GM19467 (cell line): ENCODE measurements around the gene CEACAM3.
"Not testable (repeated sequence)": the region's sequence is repeated elsewhere in the genome, so short reads cannot be mapped to it uniquely, and the experiment has no call there.

ENCODE experiments used
- ATAC-seq: cut with Tn5 transposase; IDR thresholded peaks from one replicate; pipeline ENCODE4 v1.9.1; 2021; ENCODE audit warnings: mild to moderate bottlenecking, moderate library complexity; ENCODE audit not compliant: unreplicated experiment

CEACAM3 gene

DNA sequence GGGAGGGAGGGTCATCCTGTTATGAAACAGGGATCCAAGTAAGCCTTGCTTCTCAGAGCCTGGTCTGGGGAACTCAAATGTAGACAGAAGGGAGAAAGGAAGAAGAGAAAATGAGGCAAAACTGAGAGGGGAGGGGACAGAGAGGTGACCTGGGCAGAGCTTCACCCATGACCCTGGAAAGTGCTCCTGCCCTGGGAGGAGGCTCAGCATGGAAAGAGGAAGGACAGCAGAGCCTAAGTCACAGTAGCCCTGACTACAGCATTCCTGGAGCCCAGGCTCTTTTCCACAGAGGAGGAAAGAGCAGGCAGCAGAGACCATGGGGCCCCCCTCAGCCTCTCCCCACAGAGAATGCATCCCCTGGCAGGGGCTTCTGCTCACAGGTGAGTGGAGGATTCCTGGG, at the start of gene CEACAM3:
TSS of gene CEACAM3 (plus strand) at position 226 of the 400 bp plus-strand sequence. CDS start at position 317, 91 bp downstream.
- ATAC-seq = no peak

GRCh38 chr19:41746593-41747227, 49.7 kb upstream of the CEACAM3 start:
- ATAC-seq = no peak

DNA sequence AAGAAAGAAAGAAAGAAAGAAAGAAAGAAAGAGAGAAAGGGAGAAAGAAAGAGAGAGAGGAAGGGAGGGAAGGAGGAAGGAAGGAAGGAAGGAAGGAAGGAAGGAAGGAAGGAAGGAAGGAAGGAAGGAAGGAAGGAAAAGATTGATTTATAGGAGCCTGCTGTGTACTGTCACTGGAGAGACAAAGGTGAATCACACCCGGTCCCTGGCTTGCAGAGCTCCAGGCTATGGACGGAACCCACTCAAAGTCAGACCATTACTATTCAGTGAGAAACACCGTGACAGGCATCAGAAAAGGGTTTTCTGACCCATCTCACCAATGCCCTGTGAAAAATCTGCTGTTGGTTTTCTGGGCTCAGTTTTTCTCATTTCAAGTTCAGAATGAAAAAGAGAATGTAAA, 48.4 kb upstream of the CEACAM3 start:
- ATAC-seq = no peak

DNA sequence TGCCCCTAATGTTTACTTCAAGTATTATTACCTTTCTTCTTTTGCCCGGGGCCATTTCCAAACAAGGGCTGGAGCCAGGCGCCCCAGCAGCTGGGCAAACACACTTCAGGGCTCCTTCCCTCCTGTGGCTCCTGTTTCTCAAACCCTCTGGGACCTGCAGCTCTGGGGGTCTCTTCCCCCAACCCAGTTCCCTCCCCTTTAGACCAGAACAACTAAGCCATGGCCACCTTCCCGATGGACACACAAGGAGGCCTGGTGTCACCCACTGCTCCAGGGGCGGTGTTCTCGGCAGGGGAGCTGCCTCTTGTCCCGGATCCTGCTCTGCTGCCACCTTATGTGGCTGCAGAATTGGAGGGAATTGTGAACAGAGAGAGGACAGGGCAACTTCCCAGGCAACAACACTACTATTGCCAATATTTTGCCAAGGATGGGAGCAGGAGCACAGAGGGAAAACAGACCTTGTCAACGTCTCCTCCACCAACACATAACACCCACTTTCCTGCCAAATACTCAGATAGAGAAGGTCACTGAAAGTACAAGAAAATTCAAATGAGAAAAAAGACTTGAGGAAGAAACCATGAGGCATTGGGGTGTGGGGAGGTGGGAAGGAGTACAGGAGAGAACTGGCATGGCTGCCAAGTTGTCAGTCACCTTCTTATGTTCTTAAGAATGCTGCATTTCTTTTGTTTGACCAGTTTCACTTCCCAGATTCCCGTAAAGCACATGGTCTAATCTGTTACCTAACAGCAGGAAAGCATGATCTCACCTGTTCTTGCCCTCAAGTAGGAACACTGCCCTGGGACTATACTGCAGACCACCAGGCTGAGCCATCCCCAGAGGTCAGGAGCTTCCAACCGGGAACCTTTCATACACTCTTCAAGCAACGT, 45.9 kb upstream of the CEACAM3 start:
- not testable (repeated sequence) for ATAC-seq

DNA sequence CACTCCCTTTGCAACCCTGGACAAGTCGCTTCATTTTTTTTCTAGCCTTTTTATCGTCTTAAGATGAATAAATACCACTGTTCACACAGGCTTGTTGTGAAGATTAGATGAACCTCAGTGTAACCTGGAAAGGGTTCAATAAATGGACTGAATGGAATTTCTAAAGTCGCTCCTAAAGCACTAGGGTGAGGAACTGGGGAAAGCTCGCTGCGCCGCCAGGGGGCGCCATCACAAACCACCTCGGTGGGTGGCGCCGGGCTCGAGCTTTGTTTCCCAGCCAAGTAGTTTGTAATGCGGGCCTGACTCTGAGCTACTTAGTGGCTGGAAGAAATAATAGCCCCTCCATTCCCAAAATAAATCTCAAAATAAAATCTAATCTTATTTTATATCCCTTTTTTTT, 43.2 kb upstream of the CEACAM3 start:
- no peak for ATAC-seq

DNA sequence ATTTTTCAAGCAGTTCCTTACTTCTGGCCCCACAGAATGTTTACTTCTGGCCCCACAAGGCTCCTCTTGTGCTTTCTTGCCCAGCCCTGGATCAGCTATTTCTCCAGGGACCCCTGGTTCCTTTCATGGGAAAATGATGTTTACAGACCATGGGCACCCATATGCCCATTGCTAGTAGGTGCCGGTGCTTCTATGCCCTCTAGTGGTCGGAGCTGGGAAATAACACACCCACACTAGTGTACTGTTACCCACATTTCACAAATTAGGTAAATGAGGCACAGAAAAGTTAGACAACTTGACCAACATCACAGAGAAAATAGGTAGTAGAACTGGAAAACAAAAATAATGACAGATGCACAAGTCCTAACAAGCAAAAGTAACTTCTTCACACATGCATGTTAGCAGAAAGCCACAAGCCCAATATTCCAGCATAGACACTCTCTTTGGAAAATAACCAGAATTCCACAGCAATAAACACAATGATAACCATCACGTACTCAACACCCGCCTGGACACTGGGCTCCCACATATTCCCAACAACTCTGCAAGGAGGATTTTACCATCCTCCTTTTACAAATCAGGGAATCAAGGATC, 42.4 kb upstream of the CEACAM3 start:
- ATAC-seq = no peak

DNA sequence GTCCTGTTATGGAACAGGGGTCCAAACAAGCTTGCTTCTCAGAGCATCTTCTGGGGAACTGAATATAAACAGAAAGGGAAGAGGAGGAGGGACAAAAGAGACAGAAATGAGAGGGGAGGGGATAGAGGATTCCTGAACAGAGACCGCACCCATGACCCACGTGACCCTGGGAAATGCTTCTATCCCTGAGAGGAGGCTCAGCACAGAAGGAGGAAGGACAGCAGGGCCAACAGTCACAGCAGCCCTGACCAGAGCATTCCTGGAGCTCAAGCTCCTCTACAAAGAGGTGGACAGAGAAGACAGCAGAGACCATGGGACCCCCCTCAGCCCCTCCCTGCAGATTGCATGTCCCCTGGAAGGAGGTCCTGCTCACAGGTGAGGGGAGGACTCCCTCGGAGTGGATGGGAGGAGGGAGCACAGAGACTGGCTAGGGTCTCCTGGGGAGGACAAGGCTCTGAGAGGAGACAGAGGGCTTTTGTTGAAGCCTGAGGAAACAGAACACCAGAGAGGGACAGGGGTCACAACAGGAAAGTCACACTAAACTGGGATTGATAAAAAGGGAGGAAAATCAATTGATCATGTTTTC, 41.0 kb upstream of the CEACAM3 start, which contains the start of gene CEACAM6:
TSS of gene CEACAM6 (plus strand) at position 203 of the 586 bp plus-strand sequence. CDS start at position 312, 109 bp downstream.
- no peak for ATAC-seq

DNA sequence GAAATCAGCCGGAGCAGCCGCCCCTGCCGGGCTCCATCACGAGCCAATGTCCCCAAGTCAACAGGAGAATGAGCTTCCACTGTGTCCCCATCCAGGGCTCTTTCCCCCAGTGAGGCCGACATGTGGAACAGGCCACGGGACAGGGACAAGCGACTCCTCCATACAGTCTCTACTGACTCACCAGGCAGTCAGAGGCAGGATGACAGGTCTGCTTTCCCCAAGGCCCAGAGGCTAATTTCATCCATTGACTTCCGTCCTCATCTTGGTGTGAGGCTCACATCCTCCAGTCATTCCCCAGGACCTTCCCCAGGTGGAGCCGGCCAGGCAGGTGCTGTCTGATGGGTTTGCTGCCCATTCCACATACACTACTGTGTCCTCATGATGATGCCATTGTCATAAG, 37.5 kb upstream of the CEACAM3 start:
- ATAC-seq = no peak

DNA sequence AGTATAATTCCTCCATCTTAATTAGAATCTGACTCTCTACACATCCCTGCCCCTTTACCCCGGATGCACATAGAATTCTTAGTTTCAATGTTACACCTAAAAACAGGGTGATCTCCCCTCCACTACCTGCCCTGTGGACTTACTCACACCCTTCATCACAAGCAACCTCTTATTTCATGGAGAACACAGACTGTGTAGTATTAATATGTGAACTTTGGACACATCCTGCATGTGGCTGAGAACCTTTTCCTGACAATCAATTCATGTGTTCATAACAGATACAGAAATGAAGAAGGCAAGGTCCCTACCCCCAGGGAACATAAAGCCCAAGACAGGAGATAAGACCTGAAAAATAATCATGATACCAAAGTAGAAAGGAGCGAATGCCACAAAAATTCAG, 29.3 kb upstream of the CEACAM3 start:
- no peak for ATAC-seq

- not testable (repeated sequence) for ATAC-seq
Observed at GRCh38 chr19:41768105-41768504, 28.3 kb upstream of the CEACAM3 start.

- ATAC-seq = no peak
Observed at GRCh38 chr19:41769608-41770007, 26.8 kb upstream of the CEACAM3 start.

DNA sequence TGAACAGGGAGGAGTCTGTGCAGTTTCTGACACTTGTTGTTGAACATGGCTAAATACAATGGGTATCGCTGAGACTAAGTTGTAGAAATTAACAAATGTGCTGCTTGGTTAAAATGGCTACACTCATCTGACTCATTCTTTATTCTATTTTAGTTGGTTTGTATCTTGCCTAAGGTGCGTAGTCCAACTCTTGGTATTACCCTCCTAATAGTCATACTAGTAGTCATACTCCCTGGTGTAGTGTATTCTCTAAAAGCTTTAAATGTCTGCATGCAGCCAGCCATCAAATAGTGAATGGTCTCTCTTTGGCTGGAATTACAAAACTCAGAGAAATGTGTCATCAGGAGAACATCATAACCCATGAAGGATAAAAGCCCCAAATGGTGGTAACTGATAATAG, 25.0 kb upstream of the CEACAM3 start:
- no peak for ATAC-seq

- ATAC-seq = no peak
Observed at GRCh38 chr19:41774515-41774980, 21.8 kb upstream of the CEACAM3 start.

- ATAC-seq = no peak
Observed at GRCh38 chr19:41776700-41777099, 19.7 kb upstream of the CEACAM3 start.

- ATAC-seq = no peak
Observed at GRCh38 chr19:41783612-41784011, 12.8 kb upstream of the CEACAM3 start.

DNA sequence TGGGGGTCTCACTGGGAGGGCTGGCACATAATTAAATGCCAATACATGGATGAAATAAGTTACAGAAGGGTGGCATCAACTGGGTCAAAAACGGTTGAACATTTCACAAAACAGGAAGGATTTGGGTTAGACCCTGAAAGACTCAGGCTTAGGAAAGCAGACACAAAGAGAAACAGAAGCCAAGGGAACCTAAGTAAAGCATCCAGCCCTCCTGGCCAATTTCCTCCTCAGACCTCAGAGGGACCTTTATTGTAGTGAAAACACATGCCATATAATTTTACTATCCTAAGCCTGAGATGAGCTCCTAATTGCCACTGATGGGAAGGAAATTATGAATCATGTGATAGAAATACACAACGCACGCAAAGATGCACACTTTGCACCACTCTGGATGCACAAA, 12.1 kb upstream of the CEACAM3 start:
- ATAC-seq = no peak

DNA sequence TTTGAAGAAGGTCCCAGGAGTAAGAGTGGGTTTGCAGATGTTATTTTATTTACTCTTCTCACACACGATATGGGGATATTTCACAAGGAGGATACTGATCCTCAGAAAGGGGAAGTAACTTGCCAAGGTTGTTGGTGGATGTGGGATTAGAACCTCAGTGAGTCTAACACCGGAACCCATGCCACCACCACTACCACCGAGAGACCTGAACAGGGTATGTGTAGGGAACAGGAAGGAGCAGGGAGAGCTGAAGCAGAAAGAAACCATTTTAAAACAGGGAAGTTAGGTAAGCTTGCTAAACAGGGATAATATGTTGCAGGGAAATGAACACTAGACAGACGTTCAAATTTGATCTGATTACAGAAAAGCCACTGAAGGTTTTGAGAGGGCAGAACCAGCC, 11.6 kb upstream of the CEACAM3 start:
- ATAC-seq = no peak

DNA sequence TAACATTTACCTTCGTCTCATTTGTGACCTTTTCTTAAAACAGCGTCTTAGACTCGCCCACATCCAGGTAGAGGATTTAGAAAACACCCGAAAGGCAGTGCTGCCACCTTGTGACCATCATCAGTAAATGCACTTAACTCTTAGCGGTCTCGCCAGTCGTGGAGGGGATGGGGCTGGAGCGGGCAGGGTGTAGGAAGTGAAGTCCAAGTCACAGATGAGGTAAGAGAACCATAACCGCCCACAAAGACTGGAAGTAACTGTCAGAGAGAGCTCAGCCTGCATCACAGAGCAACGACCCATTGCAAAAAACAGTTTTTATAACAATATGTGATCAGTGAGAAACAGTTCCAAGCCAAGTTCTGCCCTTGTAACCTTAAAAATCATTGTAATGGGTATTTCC, 10.7 kb upstream of the CEACAM3 start:
- ATAC-seq = no peak

DNA sequence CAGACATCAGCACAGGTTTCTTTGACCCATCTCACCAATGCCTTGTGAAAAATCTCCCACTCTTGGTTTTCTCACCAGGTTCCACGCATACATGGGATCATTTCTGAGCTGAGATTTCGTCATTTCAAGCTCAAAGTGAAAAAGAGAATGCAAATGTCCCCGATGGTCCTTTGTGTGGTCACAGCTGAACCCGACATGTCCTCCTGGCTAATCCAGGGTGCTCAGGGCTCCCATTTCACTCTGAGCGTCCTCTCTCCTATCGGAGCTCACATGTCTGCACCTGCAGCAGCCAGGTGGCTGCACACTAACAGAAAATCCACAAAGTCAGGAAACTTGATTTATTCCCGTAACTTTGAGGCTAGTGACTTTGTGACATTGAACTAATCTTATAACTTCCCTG, 9.3 kb upstream of the CEACAM3 start:
- ATAC-seq = no peak

DNA sequence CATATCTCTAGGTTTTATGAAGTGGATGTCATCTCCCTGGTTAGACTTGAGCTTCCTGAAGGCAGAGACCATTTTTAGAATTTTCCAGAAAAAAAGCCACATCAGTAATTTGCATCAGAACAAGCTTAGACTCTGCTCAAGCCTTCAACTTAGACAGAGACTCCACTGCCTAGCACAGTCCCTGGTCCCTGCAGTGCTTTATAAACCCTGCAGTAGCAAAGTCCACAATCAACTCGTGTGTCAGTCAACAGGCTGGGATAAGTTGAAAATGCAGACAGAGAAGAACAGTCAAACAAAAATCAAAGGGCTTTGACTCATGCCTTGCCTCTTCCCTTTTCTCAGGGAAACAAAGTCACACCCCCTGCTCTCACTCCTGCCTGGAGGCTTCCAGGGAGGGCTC, 7.9 kb upstream of the CEACAM3 start:
- ATAC-seq = not testable (repeated sequence)

- not testable (repeated sequence) for ATAC-seq
Observed at GRCh38 chr19:41789053-41789452, 7.3 kb upstream of the CEACAM3 start.
